SJCRH30 (cell line): ENCODE measurements around the gene SPACA4. TPM values are rescaled to one million over a fixed set of nuclear protein-coding genes. Genes with fewer than 3 reads are reported as not detected.
"Not testable (repeated sequence)": the region's sequence is repeated elsewhere in the genome, so short reads cannot be mapped to it uniquely, and the experiment has no call there.

ENCODE experiments used
- DNase-seq, 2 experiments: peaks; one replicate each; pipeline ENCODE4 v3.0.0-alpha.2; 2015 to 2020
- H3K27ac ChIP-seq: fragments of 250-450 bp; sonication (Bioruptor Pico); 2 replicates; pipeline ENCODE4 v1.5.1; 2020; ENCODE audit warnings: mild to moderate bottlenecking, moderate library complexity
- H3K27me3 ChIP-seq: fragments of 250-450 bp; sonication (Bioruptor Pico); 2 replicates; pipeline ENCODE4 v1.5.1; 2020; ENCODE audit warnings: mild to moderate bottlenecking, moderate library complexity
- H3K36me3 ChIP-seq: fragments of 250-450 bp; sonication (Bioruptor Pico); 2 replicates; pipeline ENCODE4 v1.5.1; 2020; ENCODE audit warnings: mild to moderate bottlenecking, moderate library complexity
- H3K4me1 ChIP-seq: fragments of 250-450 bp; sonication (Bioruptor Pico); 2 replicates; pipeline ENCODE4 v1.5.1; 2020; ENCODE audit warnings: mild to moderate bottlenecking, moderate library complexity
- H3K4me3 ChIP-seq: fragments of 250-450 bp; sonication (Bioruptor Pico); 2 replicates; pipeline ENCODE4 v1.5.1; 2020; ENCODE audit warnings: mild to moderate bottlenecking, moderate library complexity
- H3K9me3 ChIP-seq: fragments of 250-450 bp; sonication (Bioruptor Pico); replicated peaks from 2 replicates; pipeline ENCODE4 v1.5.1; 2020; ENCODE audit warnings: mild to moderate bottlenecking, moderate library complexity
- total RNA-seq: library from RNA; depleted of rRNA; stranded (reverse); fragments of >200 nt; shearing (Covaris generic); gene quantifications from 2 replicates; pipeline ENCODE4 v1.2.3, GENCODE V29; 2014

SPACA4 gene
- total RNA-seq, 1 experiment from 2014 or later = not detected

DNA sequence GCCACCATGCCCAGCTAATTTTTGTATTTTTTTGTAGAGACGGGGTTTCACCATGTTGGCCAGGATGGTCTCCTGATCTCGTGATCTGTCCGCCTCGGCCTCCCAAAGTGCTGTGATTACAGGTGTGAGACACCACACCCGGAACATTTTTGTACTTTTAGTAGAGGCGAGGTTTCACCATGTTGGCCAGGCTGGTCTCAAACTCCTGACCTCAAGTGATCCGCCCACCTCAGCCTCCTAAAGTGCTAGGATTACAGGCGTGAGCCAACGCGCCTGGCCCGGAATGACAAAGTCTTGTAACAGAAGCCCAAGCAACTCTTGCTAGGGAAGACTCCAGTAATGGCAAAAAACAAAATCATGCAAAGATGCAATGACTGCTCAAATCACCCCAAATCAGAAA is 25.7 kb downstream of the SPACA4 start:
- not testable (repeated sequence) for H3K9me3 ChIP-seq, H3K27ac ChIP-seq
- peaks cover 21% of the 10 kb centered on the region for H3K4me1 ChIP-seq

GRCh38 chr19:48632692-48633147 is 26.2 kb downstream of the SPACA4 start:
- H3K9me3 ChIP-seq = no peaks in the 10 kb centered on the region
- peak in 1 of 2 experiments; percentile 45 for DNase-seq
- H3K27ac ChIP-seq = no peak overlapping the region
- H3K4me3 ChIP-seq = no peak overlapping the region
- peaks cover 6% of the 10 kb centered on the region; the same call in 1 of the 2 replicates for H3K36me3 ChIP-seq
- H3K27me3 ChIP-seq = no peaks in the 10 kb centered on the region
- H3K4me1 ChIP-seq = peaks cover 21% of the 10 kb centered on the region

More for the DNA sequence above, 25.7 kb downstream of the SPACA4 start:
- not testable (repeated sequence) for H3K4me3 ChIP-seq, DNase-seq, H3K27me3 ChIP-seq, H3K36me3 ChIP-seq

DNA sequence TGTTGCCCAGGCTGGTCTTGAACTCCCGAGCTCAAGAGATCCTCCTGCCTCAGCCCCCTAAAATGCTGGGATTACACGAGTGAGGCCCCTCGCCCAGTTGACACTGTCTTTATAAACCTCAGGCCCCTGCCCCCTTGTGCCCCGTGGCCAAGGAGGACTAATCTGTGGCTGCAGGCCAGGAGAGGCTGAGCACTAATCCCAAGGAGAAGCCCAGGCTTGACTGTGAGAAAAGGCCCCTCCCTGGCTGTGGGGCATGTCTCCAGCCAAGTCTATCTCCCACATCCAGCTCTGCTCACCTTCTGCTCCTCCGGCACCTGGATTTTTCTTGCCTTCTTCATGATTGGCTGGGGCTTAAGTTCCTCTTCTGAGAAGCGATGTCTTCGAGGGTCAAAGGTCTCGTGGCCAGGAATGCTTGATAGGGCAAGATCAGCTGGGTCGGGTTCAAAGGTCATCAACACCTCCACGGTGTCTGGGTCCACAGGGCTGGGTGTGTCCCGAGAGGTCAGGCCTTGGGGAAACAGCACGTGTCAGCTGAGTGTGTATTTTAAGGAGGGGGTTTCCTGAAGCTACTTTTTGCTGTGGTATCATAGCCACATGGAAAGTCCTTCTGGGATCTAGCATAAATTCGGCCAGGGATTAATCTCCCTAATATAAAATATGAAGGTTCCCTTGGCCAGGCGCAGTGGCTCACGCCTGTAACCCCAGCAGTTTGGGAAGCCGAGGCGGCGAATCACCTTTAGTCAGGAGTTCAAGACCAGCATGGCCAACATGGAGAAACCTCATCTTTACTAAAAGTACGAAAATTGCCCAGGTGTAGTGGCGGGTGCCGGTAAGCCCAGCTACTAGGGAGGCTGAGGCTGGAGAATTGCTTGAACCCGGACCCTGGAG is 26.9 kb downstream of the SPACA4 start:
- Histone ChIP-seq H3K9me3 (no peaks in the 10 kb centered on the region), H3K27ac (peak overlapping the region; percentile 58; the same call in 1 of the 2 replicates), H3K4me3 (peak overlapping the region; percentile 50), H3K4me1 (peaks cover 23% of the 10 kb centered on the region), H3K36me3 (peaks cover 6% of the 10 kb centered on the region; the same call in 1 of the 2 replicates), H3K27me3 (no peaks in the 10 kb centered on the region)
- no peak for DNase-seq

DNA sequence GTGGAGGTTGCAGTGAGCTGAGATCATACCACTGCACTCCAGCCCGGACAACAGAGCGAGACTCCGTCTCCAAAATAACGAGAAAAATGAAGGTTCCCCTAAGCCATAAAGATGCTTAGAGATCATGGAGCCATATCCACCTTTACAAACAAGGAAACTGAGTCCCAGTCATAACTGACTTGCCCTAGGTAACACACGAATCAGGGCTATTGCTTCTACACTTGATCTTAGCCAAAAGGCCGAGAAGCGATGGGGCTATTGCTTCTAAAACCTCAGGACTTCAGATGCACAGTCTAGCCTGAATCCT is 27.4 kb downstream of the SPACA4 start:
- H3K4me1 ChIP-seq = peaks cover 26% of the 10 kb centered on the region
- no peak for DNase-seq
- H3K27ac ChIP-seq = peak overlapping the region; percentile 58

GRCh38 chr19:48634424-48635262 is 28.1 kb downstream of the SPACA4 start:
- H3K9me3 ChIP-seq = no peaks in the 10 kb centered on the region
- H3K4me3 ChIP-seq = peak overlapping the region; percentile 50
- H3K4me1 ChIP-seq = peaks cover 26% of the 10 kb centered on the region
- H3K36me3 ChIP-seq = peaks cover 3% of the 10 kb centered on the region; the same call in 1 of the 2 replicates
- H3K27ac ChIP-seq = peak overlapping the region; percentile 58
- H3K27me3 ChIP-seq = no peaks in the 10 kb centered on the region
- DNase-seq = peak; percentile 96 to 97

More for the DNA sequence above, 27.4 kb downstream of the SPACA4 start:
- Histone ChIP-seq H3K27me3 (no peaks in the 10 kb centered on the region), H3K36me3 (peaks cover 6% of the 10 kb centered on the region; the same call in 1 of the 2 replicates), H3K4me3 (peak overlapping the region; percentile 50), H3K9me3 (no peaks in the 10 kb centered on the region)

DNA sequence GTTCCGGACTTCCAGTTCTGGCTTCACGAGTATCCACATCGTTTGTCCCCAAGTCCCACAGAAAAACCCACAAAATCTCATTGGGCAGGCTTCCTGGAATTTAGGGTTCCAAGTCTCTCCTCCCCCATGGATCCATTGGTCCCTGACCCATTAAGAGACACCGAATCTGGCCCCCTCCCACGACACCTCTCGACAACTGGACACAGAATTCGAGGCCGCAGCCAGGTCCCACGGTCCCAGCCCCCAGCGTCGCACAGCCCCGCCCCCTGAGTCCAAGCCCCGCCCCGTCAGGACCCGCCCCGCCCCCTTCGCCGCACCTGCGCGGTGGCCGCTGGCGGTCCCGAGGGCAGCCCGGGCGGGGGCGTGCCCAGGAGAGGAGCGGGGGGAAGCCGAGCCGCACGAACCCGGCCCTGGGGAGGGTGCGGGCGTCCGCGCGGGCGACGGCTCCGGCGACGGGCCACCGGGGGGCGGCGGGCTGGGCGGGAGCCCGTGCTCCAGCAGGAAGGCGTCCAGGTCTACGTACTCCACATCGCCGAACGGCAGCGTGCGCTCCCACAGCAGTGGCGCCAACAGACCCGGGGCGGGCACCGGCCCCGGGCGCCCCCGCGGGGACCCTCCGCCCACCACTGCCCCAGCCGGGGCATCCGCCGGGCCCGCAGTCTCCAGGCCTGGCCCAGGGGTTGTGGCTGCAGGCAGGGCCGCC is 28.9 kb downstream of the SPACA4 start:
- Histone ChIP-seq H3K4me3 (peak overlapping the region; percentile 50), H3K27me3 (no peaks in the 10 kb centered on the region), H3K36me3 (no peaks in the 10 kb centered on the region), H3K27ac (peak overlapping the region; percentile 58), H3K9me3 (no peaks in the 10 kb centered on the region), H3K4me1 (peaks cover 26% of the 10 kb centered on the region)
- DNase-seq = peak; percentile 44 to 75

DNA sequence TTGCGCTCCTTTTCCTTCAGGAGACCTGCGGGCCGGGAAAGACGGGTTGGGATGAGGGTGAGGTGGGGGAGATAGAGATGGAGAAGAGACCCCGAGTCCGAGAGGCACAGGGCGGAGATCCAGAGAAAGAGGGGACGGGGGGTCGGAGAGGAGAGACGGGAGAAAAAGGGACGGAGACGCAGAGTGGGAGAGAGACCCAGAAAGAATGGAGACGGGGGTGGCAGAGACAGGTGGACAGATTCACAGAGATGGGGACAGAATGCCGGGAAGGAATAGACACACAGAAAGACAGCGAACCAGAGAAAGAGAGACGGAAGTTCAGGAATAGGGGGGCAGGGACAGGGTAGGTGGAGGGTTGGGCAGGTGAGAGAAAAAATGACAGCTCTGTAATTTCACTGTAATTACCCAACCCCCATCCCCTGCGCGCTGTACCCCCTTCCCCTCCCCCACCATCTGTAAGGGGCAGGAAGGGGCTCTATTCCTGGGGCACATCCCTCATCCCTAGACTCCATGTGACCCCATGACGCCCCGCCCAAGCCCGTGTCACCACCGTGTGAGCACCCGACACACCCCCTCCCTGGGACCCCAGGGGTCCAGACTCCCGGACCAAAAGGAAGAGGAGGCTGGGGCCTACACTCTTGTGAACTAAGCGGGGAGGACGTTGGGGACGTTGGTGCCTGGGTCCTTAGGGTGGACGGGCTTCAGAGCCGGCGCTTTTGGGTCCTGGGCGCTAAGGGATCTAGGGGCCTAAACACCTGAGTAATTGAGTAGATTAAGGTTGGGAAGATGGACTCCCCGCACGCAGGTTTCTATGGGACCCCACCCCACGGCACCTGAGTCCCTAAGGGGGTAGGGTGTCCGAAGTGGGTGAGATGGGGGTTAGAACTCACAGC is 29.7 kb downstream of the SPACA4 start:
- H3K4me1 ChIP-seq = peaks cover 26% of the 10 kb centered on the region
- peak overlapping the region; percentile 57 for H3K4me3 ChIP-seq
- no peak overlapping the region for H3K27ac ChIP-seq

GRCh38 chr19:48636859-48637448 is 30.4 kb downstream of the SPACA4 start, which contains the start of gene DBP:
DBP (minus strand) TSS chr19:48637379; CDS start chr19:48636994, 385 bp downstream.
- Histone ChIP-seq H3K9me3 (no peaks in the 10 kb centered on the region), H3K36me3 (no peaks in the 10 kb centered on the region), H3K27me3 (no peaks in the 10 kb centered on the region), H3K27ac (peak within 1 kb of the TSS; percentile 88), H3K4me1 (peaks cover 26% of the 10 kb centered on the region), H3K4me3 (peak within 1 kb of the TSS; percentile 57)
- no peak for DNase-seq

More for the DNA sequence above, 29.7 kb downstream of the SPACA4 start:
- Histone ChIP-seq H3K36me3 (no peaks in the 10 kb centered on the region), H3K9me3 (no peaks in the 10 kb centered on the region), H3K27me3 (no peaks in the 10 kb centered on the region)
- no peak for DNase-seq

DNA sequence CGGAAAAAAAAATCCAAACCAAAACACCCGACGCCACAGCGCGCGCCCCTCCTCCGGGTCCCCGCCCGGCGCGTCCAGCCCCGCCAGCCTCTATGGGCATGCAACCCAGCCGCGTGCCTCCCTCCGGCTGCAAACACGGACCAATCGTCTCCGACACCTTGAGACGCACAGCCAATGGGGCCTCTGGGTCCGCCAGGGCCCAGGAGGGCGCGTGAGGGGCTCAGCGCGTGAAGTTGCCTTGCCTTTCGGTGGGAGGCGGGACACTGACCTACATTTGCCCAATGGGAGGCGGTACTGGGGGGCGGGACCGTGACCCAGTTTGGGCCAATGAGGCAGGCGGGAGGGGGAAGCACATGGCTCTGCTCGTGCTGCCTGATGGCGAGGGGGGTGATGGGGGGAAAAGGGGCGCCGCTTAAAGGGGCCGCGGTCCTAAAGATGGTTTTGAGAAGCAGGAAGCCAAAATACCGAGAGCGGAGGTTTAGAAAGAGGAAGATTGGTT is 31.0 kb downstream of the SPACA4 start:
- peak; percentile 99 to 100 for DNase-seq
- Histone ChIP-seq H3K27me3 (no peaks in the 10 kb centered on the region), H3K36me3 (no peaks in the 10 kb centered on the region), H3K4me3 (peak overlapping the region; percentile 57), H3K27ac (peak overlapping the region; percentile 88), H3K4me1 (peaks cover 26% of the 10 kb centered on the region), H3K9me3 (no peaks in the 10 kb centered on the region)

DNA sequence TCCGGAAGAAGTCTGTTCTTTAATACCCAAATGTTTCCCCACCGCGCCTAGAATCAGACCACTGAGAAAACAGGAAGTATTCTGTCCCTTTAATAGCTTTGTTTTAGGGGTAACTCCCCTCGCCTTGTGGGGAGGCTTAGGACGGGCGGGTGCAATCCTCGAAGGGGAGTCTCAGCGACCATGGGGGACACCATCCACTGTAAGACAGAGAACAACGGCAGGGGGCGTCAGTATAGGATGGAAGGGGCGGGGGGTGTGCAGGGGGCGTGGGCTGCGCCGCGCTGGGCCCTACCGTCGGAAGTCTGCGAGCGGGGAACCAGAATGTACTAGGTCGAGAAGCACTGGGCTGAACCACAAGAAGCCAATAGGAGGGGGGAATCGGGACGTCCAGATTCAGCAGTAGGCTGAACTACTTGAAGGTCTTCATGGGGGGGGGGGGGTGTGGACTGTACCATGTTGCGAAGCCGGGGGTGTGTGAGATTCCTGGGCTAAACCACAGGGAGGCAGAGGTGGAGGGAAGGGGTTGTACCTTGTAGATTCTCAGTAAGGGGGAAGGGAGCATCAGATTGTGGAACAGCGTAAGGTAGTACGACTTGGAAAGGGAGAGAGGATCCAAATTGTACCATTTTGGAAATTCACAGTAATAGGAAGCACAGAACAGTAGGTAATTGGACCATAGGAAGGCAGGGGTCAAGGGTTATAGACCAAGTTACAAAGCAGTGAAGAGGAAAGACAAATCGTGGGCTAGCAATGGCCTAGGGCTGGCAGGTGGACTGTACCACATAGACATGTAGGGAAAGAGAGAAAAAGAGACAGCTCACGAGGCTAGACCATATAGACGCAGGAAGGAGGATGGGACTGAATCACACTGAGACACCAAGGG is 31.6 kb downstream of the SPACA4 start:
- Histone ChIP-seq H3K36me3 (no peaks in the 10 kb centered on the region), H3K9me3 (no peaks in the 10 kb centered on the region), H3K4me1 (peaks cover 24% of the 10 kb centered on the region), H3K4me3 (peak overlapping the region; percentile 57), H3K27me3 (no peaks in the 10 kb centered on the region), H3K27ac (peak overlapping the region; percentile 88)
- DNase-seq = peak; percentile 91 to 94

DNA sequence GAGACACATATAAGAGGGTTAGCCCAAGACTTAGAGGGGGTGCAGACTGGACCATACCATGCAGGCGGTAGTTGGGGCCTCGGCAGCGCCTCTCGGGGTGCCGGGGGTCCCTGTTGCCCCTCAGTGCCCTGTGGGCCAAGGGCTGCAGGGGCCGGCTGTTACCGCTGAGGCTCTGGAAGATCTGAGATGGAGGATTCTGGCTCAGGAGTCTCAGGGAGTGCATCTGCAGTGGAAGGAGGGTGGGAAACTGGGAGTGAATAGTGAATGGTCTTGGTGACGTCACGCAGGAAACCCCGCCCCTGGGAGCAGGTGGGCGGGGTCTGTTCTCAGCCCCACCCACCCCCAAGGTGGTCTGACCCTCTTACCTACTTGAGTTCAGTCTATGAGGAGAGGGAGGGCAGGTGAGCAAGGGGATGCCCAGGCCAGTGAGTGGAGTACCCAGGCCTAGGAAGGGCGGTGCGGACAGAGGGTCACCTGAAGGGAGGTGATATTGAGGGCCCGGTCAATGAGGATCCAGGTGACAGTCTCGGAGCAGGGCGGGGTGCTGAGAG is 32.4 kb downstream of the SPACA4 start:
- Histone ChIP-seq H3K4me3 (peak overlapping the region; percentile 57; the same call in 1 of the 2 replicates), H3K4me1 (peaks cover 17% of the 10 kb centered on the region), H3K9me3 (no peaks in the 10 kb centered on the region), H3K36me3 (no peaks in the 10 kb centered on the region), H3K27me3 (no peaks in the 10 kb centered on the region), H3K27ac (no peak overlapping the region)
- no peak for DNase-seq
